GM23338 (cell line): ENCODE measurements around the gene S100A14. TPM values are rescaled to one million over a fixed set of nuclear protein-coding genes. Genes with fewer than 3 reads are reported as not detected.

ENCODE experiments used
- ATAC-seq: fragments of 200-7000 bp; cut with Tn5 transposase; 3 replicates; pipeline ENCODE4 v1.9.1; 2020
- DNase-seq: peaks from one replicate; pipeline ENCODE4 v3.0.0-alpha.2; 2015; ENCODE audit warnings: low spot score
- H2AFZ ChIP-seq: fragments of 200-600 bp; sonication (generic); 2 replicates; pipeline ENCODE4 v1.8.0; 2016; ENCODE audit warnings: antibody characterized with exemption, mild to moderate bottlenecking, moderate library complexity
- H3F3A ChIP-seq: fragments of 200-600 bp; sonication (generic); replicated peaks from 2 replicates; pipeline ENCODE4 v1.8.0; 2017; ENCODE audit warnings: antibody characterized with exemption, mixed run types, low read depth
- H3K27ac ChIP-seq: fragments of 200-600 bp; sonication (generic); 2 replicates; pipeline ENCODE4 v1.6.1; 2016; ENCODE audit warnings: low read depth
- H3K27me3 ChIP-seq: fragments of 200-600 bp; sonication (generic); 2 replicates; pipeline ENCODE4 v1.8.0; 2016; ENCODE audit warnings: mild to moderate bottlenecking, mixed run types, moderate library complexity; ENCODE audit not compliant: insufficient read depth
- H3K36me3 ChIP-seq: fragments of 200-600 bp; sonication (generic); 2 replicates; pipeline ENCODE4 v1.8.0; 2016; ENCODE audit warnings: mild to moderate bottlenecking; ENCODE audit not compliant: insufficient read depth
- H3K4me1 ChIP-seq: fragments of 200-600 bp; sonication (generic); 2 replicates; pipeline ENCODE4 v1.8.0; 2016; ENCODE audit warnings: mild to moderate bottlenecking, moderate library complexity; ENCODE audit not compliant: insufficient read depth
- H3K4me2 ChIP-seq: fragments of 200-600 bp; sonication (generic); 2 replicates; pipeline ENCODE4 v1.7.1; 2017; ENCODE audit warnings: mixed run types
- H3K4me3 ChIP-seq: fragments of 200-600 bp; sonication (generic); 2 replicates; pipeline ENCODE4 v1.6.1; 2016; ENCODE audit warnings: mixed run types
- H3K79me2 ChIP-seq: fragments of 200-600 bp; sonication (generic); replicated peaks from 2 replicates; pipeline ENCODE4 v1.8.0; 2017; ENCODE audit warnings: mild to moderate bottlenecking; ENCODE audit not compliant: insufficient read depth
- H3K9me2 ChIP-seq: fragments of 200-600 bp; sonication (generic); 2 replicates; pipeline ENCODE4 v1.8.0; 2017; ENCODE audit not compliant: insufficient read depth
- H4K20me1 ChIP-seq: fragments of 200-600 bp; sonication (generic); replicated peaks from 2 replicates; pipeline ENCODE4 v1.8.0; 2017; ENCODE audit warnings: mild to moderate bottlenecking; ENCODE audit not compliant: insufficient read depth
- H3K27ac Mint-ChIP-seq: 2 replicates; pipeline ENCODE4 v1.8.0; 2020; ENCODE audit warnings: inconsistent platforms, mild to moderate bottlenecking, moderate library complexity, mixed read lengths
- H3K27me3 Mint-ChIP-seq: 3 replicates; pipeline ENCODE4 v1.8.0; 2022; ENCODE audit warnings: low read depth, mild to moderate bottlenecking, moderate library complexity, mixed read lengths, inconsistent platforms; ENCODE audit not compliant: insufficient read depth, poor library complexity
- H3K36me3 Mint-ChIP-seq: 3 replicates; pipeline ENCODE4 v1.8.0; 2021; ENCODE audit warnings: low read depth, mild to moderate bottlenecking, inconsistent platforms, moderate library complexity, mixed read lengths
- H3K4me1 Mint-ChIP-seq: 3 replicates; pipeline ENCODE4 v1.8.0; 2020; ENCODE audit warnings: mild to moderate bottlenecking, inconsistent platforms, mixed read lengths
- H3K4me3 Mint-ChIP-seq: 3 replicates; pipeline ENCODE4 v1.8.0; 2021; ENCODE audit warnings: moderate library complexity, mild to moderate bottlenecking, inconsistent platforms, mixed read lengths
- H3K9me3 Mint-ChIP-seq: 3 replicates; pipeline ENCODE4 v1.8.0; 2020; ENCODE audit warnings: moderate library complexity, mild to moderate bottlenecking, inconsistent platforms, mixed read lengths
- CREB1 ChIP-seq: fragments of 250-450 bp; sonication (Bioruptor Pico); IDR thresholded peaks from 2 replicates; pipeline ENCODE4 v1.5.0; 2020; ENCODE audit warnings: low read depth, mild to moderate bottlenecking, moderate library complexity
- CTCF ChIP-seq, 2 experiments: fragments of 200-600 bp in 1 of 2; sonication (generic) in 1 of 2; conservative IDR thresholded peaks; 2 replicates each; pipeline versions ENCODE4 v1.5.1 to v1.6.1; 2016 to 2017; ENCODE audit warnings: antibody characterized with exemption in 2 of 2, low read depth in 2 of 2, mild to moderate bottlenecking in 2 of 2, moderate library complexity in 1 of 2
- EZH2 ChIP-seq: fragments of 200-600 bp; sonication (generic); IDR thresholded peaks from one replicate; pipeline ENCODE4 v1.8.0; 2017; ENCODE audit warnings: antibody characterized with exemption, mild to moderate bottlenecking, low read depth; ENCODE audit not compliant: unreplicated experiment
- EZH2phosphoT487 ChIP-seq: fragments of 200-600 bp; sonication (generic); IDR thresholded peaks from one replicate; pipeline ENCODE4 v1.8.1; 2018; ENCODE audit warnings: antibody characterized with exemption; ENCODE audit not compliant: unreplicated experiment
- JUNB ChIP-seq: IDR thresholded peaks from one replicate; pipeline ENCODE4 v1.6.1; 2016; ENCODE audit warnings: antibody characterized with exemption; ENCODE audit not compliant: unreplicated experiment
- NANOG ChIP-seq: IDR thresholded peaks from 2 replicates; pipeline ENCODE4 v1.6.1; 2016; ENCODE audit warnings: antibody characterized with exemption, borderline replicate concordance
- POLR2AphosphoS5 ChIP-seq: IDR thresholded peaks from 2 replicates; pipeline ENCODE4 v1.6.1; 2016; ENCODE audit warnings: antibody characterized with exemption, low read depth
- ZNF331 ChIP-seq: fragments of 250-450 bp; sonication (Bioruptor Pico); IDR thresholded peaks from 2 replicates; pipeline ENCODE4 v1.5.0; 2020; ENCODE audit warnings: low read depth, mild to moderate bottlenecking, moderate library complexity
- polyA plus RNA-seq: library from polyadenylated mRNA; unstranded; fragments of >200 nt; fragmentation: Nextera tagmentation; extraction: Ambion mirVana; gene quantifications from 2 replicates; pipeline ENCODE4 v1.2.1, GENCODE V29; 2016
- total RNA-seq: library from RNA; depleted of rRNA; stranded (reverse); fragments of >200 nt; shearing (Covaris generic); gene quantifications from 2 replicates; pipeline ENCODE4 v1.2.3, GENCODE V29; 2014
- TF ChIP-seq, protein P1 (sequence below): IDR thresholded peaks from one replicate; pipeline ENCODE4 v1.6.1; 2018; ENCODE audit warnings: antibody characterized with exemption; ENCODE audit not compliant: unreplicated experiment

The S100A14 gene
- total and polyA plus RNA-seq, 2 experiments from 2014 or later, result 0.28 to 0.53 TPM

DNA sequence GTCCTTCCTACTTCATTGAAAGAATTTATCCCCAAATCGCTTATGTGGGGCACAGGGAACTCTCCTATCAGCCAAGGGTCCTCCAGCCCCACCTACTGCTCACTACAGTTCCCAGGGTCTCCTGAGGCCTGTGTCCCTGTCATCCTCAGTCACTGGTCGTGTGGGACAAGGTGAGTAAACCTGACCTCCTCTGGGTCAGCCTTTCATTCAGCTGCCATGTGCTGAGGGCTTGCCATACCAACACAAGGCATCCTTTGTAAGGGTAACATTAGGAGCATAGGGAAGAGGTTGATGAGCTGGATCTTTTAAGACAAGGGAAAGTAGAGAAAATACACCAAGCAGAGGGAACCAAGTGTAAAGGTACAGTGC, 31.2 kb upstream of the S100A14 start:
- Mint-ChIP-seq H3K4me3 (no peak overlapping the region), H3K9me3 (no peaks in the 10 kb centered on the region), H3K27ac (peak overlapping the region; percentile 15; the same call in 1 of the 2 replicates), H3K4me1 (peaks cover 6% of the 10 kb centered on the region), H3K27me3 (peaks cover 12% of the 10 kb centered on the region), H3K36me3 (peaks cover 44% of the 10 kb centered on the region)
- peaks cover 32% of the 10 kb centered on the region for H3K36me3 ChIP-seq
- TF ChIP-seq EZH2phosphoT487 (no peak), POLR2AphosphoS5 (peak; percentile 64), JUNB (no peak), CTCF (conservative IDR thresholded peaks at IDR 0.05; ENCODE audit: low read depth in 2 of 2) (peak; percentile 9 to 40; a peak in 1 of 4 replicates)
- H3K27me3 ChIP-seq, result no peaks in the 10 kb centered on the region
- H3K27ac ChIP-seq, result peak overlapping the region; percentile 89
- H3K4me3 ChIP-seq, result no peak overlapping the region
- H2AFZ ChIP-seq, result no peak overlapping the region
- peak; percentile 67 for ATAC-seq
- peak; percentile 59 for DNase-seq
- no peak overlapping the region for H3K4me2 ChIP-seq
- peaks cover 3% of the 10 kb centered on the region; the same call in 1 of the 2 replicates for H3K79me2 ChIP-seq
- H3F3A ChIP-seq, result peaks cover 41% of the 10 kb centered on the region
- H3K4me1 ChIP-seq, result no peaks in the 10 kb centered on the region
- H3K9me2 ChIP-seq, result no peaks in the 10 kb centered on the region
- peaks cover 26% of the 10 kb centered on the region for H4K20me1 ChIP-seq

- Mint-ChIP-seq H3K36me3 (peaks cover 49% of the 10 kb centered on the region), H3K4me3 (no peak overlapping the region), H3K27me3 (peaks cover 12% of the 10 kb centered on the region), H3K27ac (peak overlapping the region; percentile 57; the same call in 1 of the 2 replicates), H3K9me3 (no peaks in the 10 kb centered on the region), H3K4me1 (peaks cover 6% of the 10 kb centered on the region)
- Histone ChIP-seq H3K4me2 (no peak overlapping the region), H3K4me1 (no peaks in the 10 kb centered on the region), H3K36me3 (peaks cover 38% of the 10 kb centered on the region), H4K20me1 (peaks cover 31% of the 10 kb centered on the region), H3K9me2 (no peaks in the 10 kb centered on the region), H3F3A (peaks cover 44% of the 10 kb centered on the region), H3K27ac (peak overlapping the region; percentile 89), H3K79me2 (peaks cover 7% of the 10 kb centered on the region; the same call in 1 of the 2 replicates), H3K27me3 (no peaks in the 10 kb centered on the region), H2AFZ (no peak overlapping the region), H3K4me3 (no peak overlapping the region)
- DNase-seq, result no peak
- TF ChIP-seq NANOG (no peak), CREB1 (CRISPR knock-in tag) (no peak)
- no peak; the same call in 2 of the 3 replicates for ATAC-seq
These were observed 30.7 kb upstream of the S100A14 start for GRCh38 chr1:153646672-153647345.

- no peak overlapping the region for H2AFZ ChIP-seq
- no peak overlapping the region for H3K4me3 ChIP-seq
- no peak overlapping the region for H3K27ac ChIP-seq
- DNase-seq (no peak), ATAC-seq (no peak)
- peaks cover 6% of the 10 kb centered on the region for H3K4me1 Mint-ChIP-seq
- no peaks in the 10 kb centered on the region for H3K9me3 Mint-ChIP-seq
- no peak overlapping the region for H3K27ac Mint-ChIP-seq
- H3K36me3 ChIP-seq, result peaks cover 67% of the 10 kb centered on the region
- H3K4me2 ChIP-seq, result no peak overlapping the region
- H3K9me2 ChIP-seq, result no peaks in the 10 kb centered on the region
- H3F3A ChIP-seq, result peaks cover 53% of the 10 kb centered on the region
- H3K4me1 ChIP-seq, result no peaks in the 10 kb centered on the region
- peaks cover 10% of the 10 kb centered on the region for H3K27me3 Mint-ChIP-seq
- H3K36me3 Mint-ChIP-seq, result peaks cover 77% of the 10 kb centered on the region
- no peaks in the 10 kb centered on the region for H3K27me3 ChIP-seq
- peaks cover 26% of the 10 kb centered on the region for H3K79me2 ChIP-seq
- H3K4me3 Mint-ChIP-seq, result no peak overlapping the region
- H4K20me1 ChIP-seq, result peaks cover 55% of the 10 kb centered on the region
- no peak for TF ChIP-seq NANOG
- no peak for TF ChIP-seq JUNB
- TF ChIP-seq CREB1 (CRISPR knock-in tag), result no peak
- no peak for TF ChIP-seq EZH2
- TF ChIP-seq, protein P1, sequence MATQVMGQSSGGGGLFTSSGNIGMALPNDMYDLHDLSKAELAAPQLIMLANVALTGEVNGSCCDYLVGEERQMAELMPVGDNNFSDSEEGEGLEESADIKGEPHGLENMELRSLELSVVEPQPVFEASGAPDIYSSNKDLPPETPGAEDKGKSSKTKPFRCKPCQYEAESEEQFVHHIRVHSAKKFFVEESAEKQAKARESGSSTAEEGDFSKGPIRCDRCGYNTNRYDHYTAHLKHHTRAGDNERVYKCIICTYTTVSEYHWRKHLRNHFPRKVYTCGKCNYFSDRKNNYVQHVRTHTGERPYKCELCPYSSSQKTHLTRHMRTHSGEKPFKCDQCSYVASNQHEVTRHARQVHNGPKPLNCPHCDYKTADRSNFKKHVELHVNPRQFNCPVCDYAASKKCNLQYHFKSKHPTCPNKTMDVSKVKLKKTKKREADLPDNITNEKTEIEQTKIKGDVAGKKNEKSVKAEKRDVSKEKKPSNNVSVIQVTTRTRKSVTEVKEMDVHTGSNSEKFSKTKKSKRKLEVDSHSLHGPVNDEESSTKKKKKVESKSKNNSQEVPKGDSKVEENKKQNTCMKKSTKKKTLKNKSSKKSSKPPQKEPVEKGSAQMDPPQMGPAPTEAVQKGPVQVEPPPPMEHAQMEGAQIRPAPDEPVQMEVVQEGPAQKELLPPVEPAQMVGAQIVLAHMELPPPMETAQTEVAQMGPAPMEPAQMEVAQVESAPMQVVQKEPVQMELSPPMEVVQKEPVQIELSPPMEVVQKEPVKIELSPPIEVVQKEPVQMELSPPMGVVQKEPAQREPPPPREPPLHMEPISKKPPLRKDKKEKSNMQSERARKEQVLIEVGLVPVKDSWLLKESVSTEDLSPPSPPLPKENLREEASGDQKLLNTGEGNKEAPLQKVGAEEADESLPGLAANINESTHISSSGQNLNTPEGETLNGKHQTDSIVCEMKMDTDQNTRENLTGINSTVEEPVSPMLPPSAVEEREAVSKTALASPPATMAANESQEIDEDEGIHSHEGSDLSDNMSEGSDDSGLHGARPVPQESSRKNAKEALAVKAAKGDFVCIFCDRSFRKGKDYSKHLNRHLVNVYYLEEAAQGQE, result no peak
- TF ChIP-seq EZH2phosphoT487, result no peak
- no peak for TF ChIP-seq ZNF331 (CRISPR knock-in tag)
These were observed 27.7 kb upstream of the S100A14 start for GRCh38 chr1:153643816-153644215.
